ENCODE results near the gene COL18A1.
"Not testable (repeated sequence)": the region's sequence is repeated elsewhere in the genome, so short reads cannot be mapped to it uniquely, and the experiment has no call there.

COL18A1 gene

GRCh38 chr21:45404730-45405270 lies at the start of gene COL18A1:
Gene COL18A1, plus strand, starts transcription at chr21:45405165. Its CDS starts 66 bp downstream, at chr21:45405231.
- DNase-seq = no peak

- DNase-seq = no peak
Measured at GRCh38 chr21:45355573-45355972, 49.4 kb upstream of the COL18A1 start.

GRCh38 chr21:45356251-45356650 lies 48.7 kb upstream of the COL18A1 start:
- no peak for DNase-seq

GRCh38 chr21:45356653-45357435 lies 48.1 kb upstream of the COL18A1 start:
- DNase-seq = no peak

- DNase-seq = no peak
Measured at GRCh38 chr21:45357436-45358260, 47.3 kb upstream of the COL18A1 start.

- no peak for DNase-seq
Measured at GRCh38 chr21:45358261-45358670, 46.7 kb upstream of the COL18A1 start.

- DNase-seq = no peak
Measured at GRCh38 chr21:45358711-45359310, 46.2 kb upstream of the COL18A1 start.

GRCh38 chr21:45359451-45360217 lies 45.3 kb upstream of the COL18A1 start:
- no peak for DNase-seq

GRCh38 chr21:45361033-45361997 lies 43.6 kb upstream of the COL18A1 start:
- DNase-seq = no peak

GRCh38 chr21:45362077-45362747 lies 42.8 kb upstream of the COL18A1 start:
- no peak for DNase-seq

GRCh38 chr21:45362748-45363145 lies 42.2 kb upstream of the COL18A1 start:
- DNase-seq = no peak

- DNase-seq = not testable (repeated sequence)
Measured at GRCh38 chr21:45363272-45363671, 41.7 kb upstream of the COL18A1 start.

GRCh38 chr21:45363921-45364467 lies 41.0 kb upstream of the COL18A1 start:
- no peak for DNase-seq

- no peak for DNase-seq
Measured at GRCh38 chr21:45364468-45365185, 40.3 kb upstream of the COL18A1 start.

- no peak for DNase-seq
Measured at GRCh38 chr21:45365186-45365607, 39.8 kb upstream of the COL18A1 start.

GRCh38 chr21:45365608-45366241 lies 39.2 kb upstream of the COL18A1 start:
- DNase-seq = no peak

- no peak for DNase-seq
Measured at GRCh38 chr21:45366476-45366875, 38.5 kb upstream of the COL18A1 start.

GRCh38 chr21:45366931-45367401 lies 38.0 kb upstream of the COL18A1 start:
- DNase-seq = no peak
